ENCODE measurements around the gene HBG2. TPM values are rescaled to one million over a fixed set of nuclear protein-coding genes. Genes with fewer than 3 reads are reported as not detected.

HBG2 gene
- total and polyA plus RNA-seq, 10 of the 15 experiments (the other 5 are each of a cell fraction or from before 2014, with no cell fraction given) = 1.1 to 8.3 (median 2.9) TPM; not detected in 5

DNA sequence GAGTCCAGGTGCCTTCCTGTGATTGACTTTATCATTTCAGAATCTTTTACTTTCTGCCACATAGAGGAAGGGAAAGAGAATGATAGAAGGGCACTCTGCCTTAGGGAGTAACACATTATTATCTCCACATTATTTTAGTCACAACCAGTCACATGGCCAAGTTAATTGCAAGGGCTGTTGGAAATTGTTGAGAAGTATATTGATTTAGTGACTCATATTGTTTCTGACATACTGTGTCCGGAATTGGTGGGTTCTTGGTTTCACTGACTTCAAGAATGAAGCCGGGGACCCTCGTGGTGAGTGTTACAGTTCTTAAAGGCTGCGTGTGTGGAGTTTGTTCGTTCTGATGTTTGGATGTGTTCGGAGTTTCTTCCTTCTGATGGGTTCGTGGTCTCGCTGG is 38.4 kb upstream of the HBG2 start (continued):
- TF ChIP-seq SMC3 (IDR thresholded peaks at IDR 0.05; ENCODE audit: borderline replicate concordance, low read length) = no peak
- TF ChIP-seq TCF12 (IDR thresholded peaks at IDR 0.05; ENCODE audit: low read depth, low read length) = no peak
- TF ChIP-seq, protein P1, sequence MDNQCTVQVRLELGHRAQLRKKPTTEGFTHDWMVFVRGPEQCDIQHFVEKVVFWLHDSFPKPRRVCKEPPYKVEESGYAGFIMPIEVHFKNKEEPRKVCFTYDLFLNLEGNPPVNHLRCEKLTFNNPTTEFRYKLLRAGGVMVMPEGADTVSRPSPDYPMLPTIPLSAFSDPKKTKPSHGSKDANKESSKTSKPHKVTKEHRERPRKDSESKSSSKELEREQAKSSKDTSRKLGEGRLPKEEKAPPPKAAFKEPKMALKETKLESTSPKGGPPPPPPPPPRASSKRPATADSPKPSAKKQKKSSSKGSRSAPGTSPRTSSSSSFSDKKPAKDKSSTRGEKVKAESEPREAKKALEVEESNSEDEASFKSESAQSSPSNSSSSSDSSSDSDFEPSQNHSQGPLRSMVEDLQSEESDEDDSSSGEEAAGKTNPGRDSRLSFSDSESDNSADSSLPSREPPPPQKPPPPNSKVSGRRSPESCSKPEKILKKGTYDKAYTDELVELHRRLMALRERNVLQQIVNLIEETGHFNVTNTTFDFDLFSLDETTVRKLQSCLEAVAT (IDR thresholded peaks at IDR 0.05) = no peak
- no peak for TF ChIP-seq FOXK2 (IDR thresholded peaks at IDR 0.05)
- no peak for TF ChIP-seq KLF5 (IDR thresholded peaks at IDR 0.05; ENCODE audit: partially characterized antibody)
- TF ChIP-seq ATF7 (IDR thresholded peaks at IDR 0.05; ENCODE audit: low read depth) = no peak
- no peak for TF ChIP-seq ZZZ3 (IDR thresholded peaks at IDR 0.05; ENCODE audit: control insufficient read depth, insufficient read length, low read depth)
- TF ChIP-seq ZNF274 (IDR thresholded peaks at IDR 0.05; ENCODE audit: insufficient read depth, insufficient read length) = no peak
- TF ChIP-seq, protein P2, sequence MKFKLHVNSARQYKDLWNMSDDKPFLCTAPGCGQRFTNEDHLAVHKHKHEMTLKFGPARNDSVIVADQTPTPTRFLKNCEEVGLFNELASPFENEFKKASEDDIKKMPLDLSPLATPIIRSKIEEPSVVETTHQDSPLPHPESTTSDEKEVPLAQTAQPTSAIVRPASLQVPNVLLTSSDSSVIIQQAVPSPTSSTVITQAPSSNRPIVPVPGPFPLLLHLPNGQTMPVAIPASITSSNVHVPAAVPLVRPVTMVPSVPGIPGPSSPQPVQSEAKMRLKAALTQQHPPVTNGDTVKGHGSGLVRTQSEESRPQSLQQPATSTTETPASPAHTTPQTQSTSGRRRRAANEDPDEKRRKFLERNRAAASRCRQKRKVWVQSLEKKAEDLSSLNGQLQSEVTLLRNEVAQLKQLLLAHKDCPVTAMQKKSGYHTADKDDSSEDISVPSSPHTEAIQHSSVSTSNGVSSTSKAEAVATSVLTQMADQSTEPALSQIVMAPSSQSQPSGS (IDR thresholded peaks at IDR 0.05; ENCODE audit: low read length) = no peak

DNA sequence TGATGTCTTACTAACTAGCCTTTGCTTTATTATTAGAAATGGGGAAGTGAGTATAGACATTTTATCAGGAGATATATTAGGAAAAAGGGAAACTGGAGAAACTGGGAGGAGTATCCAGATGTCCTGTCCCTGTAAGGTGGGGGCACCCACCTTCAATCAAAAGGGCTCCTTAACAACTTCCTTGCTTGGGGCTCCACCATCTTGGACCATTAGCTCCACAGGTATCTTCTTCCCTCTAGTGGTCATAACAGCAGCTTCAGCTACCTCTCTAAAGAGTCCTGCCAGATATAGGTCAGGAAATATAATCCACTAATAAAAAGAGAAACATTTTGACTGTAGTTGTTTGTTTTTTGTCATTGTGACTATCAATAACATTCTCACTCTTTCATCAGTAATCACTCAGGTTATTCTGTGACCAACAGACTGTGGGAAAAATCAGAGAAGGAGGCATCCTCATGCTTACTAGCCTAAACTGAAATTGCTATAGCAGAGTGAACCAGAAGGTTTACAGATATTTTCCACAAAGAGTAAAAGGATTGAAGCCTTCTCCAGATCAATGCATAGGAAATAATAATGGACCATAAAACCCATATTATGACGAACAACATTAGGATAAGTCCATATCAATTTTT is 36.7 kb upstream of the HBG2 start:
- CTCF ChIA-PET = interaction anchor here (0.9 to 2.8 kb wide), 7 partner anchors 10 to 655 kb away, joined by 3 to 10 read pairs (median 3); partner anchors contain the start of gene OR52A1
- RAD21 ChIA-PET (ENCODE audit: unreplicated experiment) = no interaction called here
- Histone ChIP-seq H3K4me2 (ENCODE audit: control insufficient read depth, insufficient read depth) (no peak overlapping the region), H3K9ac (ENCODE audit: control insufficient read depth, insufficient read depth, low read length) (no peak overlapping the region), H3K4me1 (ENCODE audit: control insufficient read depth, insufficient read depth, low read length) (no peaks in the 10 kb centered on the region), H3K4me3 (no peak overlapping the region), H3K27me3 (replicated peaks in 1 of 2; ENCODE audit: control insufficient read depth in 2 of 2, insufficient read depth in 2 of 2, low read length in 1 of 2) (no peaks in the 10 kb centered on the region), H3K36me3 (ENCODE audit: control insufficient read depth in 2 of 2, insufficient read depth in 2 of 2, low read length in 1 of 2) (no peaks in the 10 kb centered on the region), H3K27ac (ENCODE audit: control insufficient read depth, insufficient read depth) (no peak overlapping the region), H3K79me2 (ENCODE audit: control insufficient read depth, insufficient read depth, low read length) (no peaks in the 10 kb centered on the region), H4K20me1 (ENCODE audit: control insufficient read depth, insufficient read depth) (no peaks in the 10 kb centered on the region), H3K9me3 (replicated peaks; ENCODE audit: control insufficient read depth, insufficient read depth, low read length) (no peaks in the 10 kb centered on the region), H2AFZ (ENCODE audit: control insufficient read depth, low read depth, low read length) (no peak overlapping the region)
- in situ Hi-C loops (cut with MboI) = no loop called here
- DNase-seq (ENCODE audit: low read depth, low spot score) (no peak), FAIRE-seq (no peak), ATAC-seq (peak; percentile 97)
- SMC1A ChIA-PET (ENCODE audit: uncharacterized antibody, unreplicated experiment) = interaction anchor here (1.0 to 1.6 kb wide), 3 partner anchors 11 to 162 kb away, joined by 3 to 8 read pairs (median 4); no protein-coding TSS in a partner anchor
- intact Hi-C loops (cut with micrococcal nuclease; ENCODE audit: unreplicated experiment) = loop anchor here (1.0 to 2.0 kb wide), 4 partner anchors 77 to 167 kb away; no protein-coding TSS in a partner anchor
- POLR2A ChIA-PET = no interaction called here
- no TSS peak for BruUV-seq (replicated peaks)
- WGBS (ENCODE audit: insufficient coverage, insufficient replicate concordance, low lambda C conversion rate, missing lambda C conversion rate) = 0% methylated on average over 1 of the region's 1 CpG
- TF ChIP-seq, protein P2 (IDR thresholded peaks at IDR 0.05; ENCODE audit: low read length) = no peak
- TF ChIP-seq CHD4 (IDR thresholded peaks at IDR 0.05) (no peak), KLF5 (IDR thresholded peaks at IDR 0.05; ENCODE audit: partially characterized antibody) (no peak), RAD21 (IDR thresholded peaks at IDR 0.05; ENCODE audit: insufficient read depth, low read depth, low read length) (peak; percentile 62), YY1 (IDR thresholded peaks at IDR 0.05; ENCODE audit: low read depth, low read length) (peak; percentile 90)
- TF ChIP-seq, protein P1 (IDR thresholded peaks at IDR 0.05) = no peak

Measured in GM12878 (cell line).